HUES64 (cell line): ENCODE results near the gene MCTP2. TPM values are rescaled to one million over a fixed set of nuclear protein-coding genes. Genes with fewer than 3 reads are reported as not detected.

ENCODE experiments used
- H3K27ac ChIP-seq: 2 replicates; pipeline ENCODE4 v1.7.0; 2013; ENCODE audit warnings: low read depth, low read length, inconsistent platforms
- H3K27me3 ChIP-seq: 2 replicates; pipeline ENCODE4 v1.6.1; 2013; ENCODE audit warnings: mild to moderate bottlenecking, low read length; ENCODE audit not compliant: insufficient read depth
- H3K36me3 ChIP-seq: 2 replicates; pipeline ENCODE4 v1.6.1; 2013; ENCODE audit warnings: mild to moderate bottlenecking, low read length; ENCODE audit not compliant: insufficient read depth
- H3K4me1 ChIP-seq: 2 replicates; pipeline ENCODE4 v1.6.1; 2013; ENCODE audit warnings: mild to moderate bottlenecking, low read length, moderate library complexity; ENCODE audit not compliant: insufficient read depth
- H3K4me3 ChIP-seq: 2 replicates; pipeline ENCODE4 v1.5.1; 2013; ENCODE audit warnings: mild to moderate bottlenecking, low read length, moderate library complexity
- H3K9ac ChIP-seq: 2 replicates; pipeline ENCODE4 v1.6.1; 2013; ENCODE audit warnings: mild to moderate bottlenecking, low read depth, low read length
- H3K9me3 ChIP-seq: 2 replicates; pipeline ENCODE4 v1.6.1; 2013; ENCODE audit warnings: low read depth, low read length; ENCODE audit not compliant: insufficient read depth
- WGBS: fragments of 150-250, 120-280 bp; methylation state at CpG from one replicate; pipeline ENCODE4 v1.1.7; 2013; ENCODE audit warnings: missing lambda C conversion rate; 5-methylcytosine and 5-hydroxymethylcytosine counted together
- polyA plus RNA-seq, 2 experiments: library from polyadenylated mRNA; stranded (reverse); fragments of 50-300 nt; gene quantifications; one replicate each; pipeline ENCODE4 v1.2.3, GENCODE V29; 2013

Gene MCTP2, protein sequence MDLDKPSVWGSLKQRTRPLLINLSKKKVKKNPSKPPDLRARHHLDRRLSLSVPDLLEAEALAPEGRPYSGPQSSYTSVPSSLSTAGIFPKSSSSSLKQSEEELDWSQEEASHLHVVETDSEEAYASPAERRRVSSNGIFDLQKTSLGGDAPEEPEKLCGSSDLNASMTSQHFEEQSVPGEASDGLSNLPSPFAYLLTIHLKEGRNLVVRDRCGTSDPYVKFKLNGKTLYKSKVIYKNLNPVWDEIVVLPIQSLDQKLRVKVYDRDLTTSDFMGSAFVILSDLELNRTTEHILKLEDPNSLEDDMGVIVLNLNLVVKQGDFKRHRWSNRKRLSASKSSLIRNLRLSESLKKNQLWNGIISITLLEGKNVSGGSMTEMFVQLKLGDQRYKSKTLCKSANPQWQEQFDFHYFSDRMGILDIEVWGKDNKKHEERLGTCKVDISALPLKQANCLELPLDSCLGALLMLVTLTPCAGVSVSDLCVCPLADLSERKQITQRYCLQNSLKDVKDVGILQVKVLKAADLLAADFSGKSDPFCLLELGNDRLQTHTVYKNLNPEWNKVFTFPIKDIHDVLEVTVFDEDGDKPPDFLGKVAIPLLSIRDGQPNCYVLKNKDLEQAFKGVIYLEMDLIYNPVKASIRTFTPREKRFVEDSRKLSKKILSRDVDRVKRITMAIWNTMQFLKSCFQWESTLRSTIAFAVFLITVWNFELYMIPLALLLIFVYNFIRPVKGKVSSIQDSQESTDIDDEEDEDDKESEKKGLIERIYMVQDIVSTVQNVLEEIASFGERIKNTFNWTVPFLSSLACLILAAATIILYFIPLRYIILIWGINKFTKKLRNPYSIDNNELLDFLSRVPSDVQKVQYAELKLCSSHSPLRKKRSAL
- polyA plus RNA-seq (2013, experiment 1 of 2): 0.75 TPM
- 0.82 TPM for polyA plus RNA-seq (2013, experiment 2 of 2)

- peak within 1 kb of the TSS; percentile 60 for H3K4me3 ChIP-seq
- H3K9me3 ChIP-seq: no peaks in the 10 kb centered on the region
- peak within 1 kb of the TSS; percentile 16 for H3K9ac ChIP-seq
- 1% methylated on average over 66 of the region's 66 CpGs for WGBS
- no peaks in the 10 kb centered on the region for H3K36me3 ChIP-seq
- H3K27ac ChIP-seq: peak within 1 kb of the TSS; percentile 38; the same call in 1 of the 2 replicates
- peaks cover 47% of the 10 kb centered on the region for H3K27me3 ChIP-seq
- 0 out of 2 replicates have a peak, but pooled peaks cover 10% of the 10 kb centered on the region for H3K4me1 ChIP-seq
Observed at GRCh38 chr15:94230883-94231722, at the start of gene MCTP2. Gene MCTP2, plus strand, starts transcription at chr15:94231561. Its CDS starts 66,705 bp downstream, at chr15:94298266.

DNA sequence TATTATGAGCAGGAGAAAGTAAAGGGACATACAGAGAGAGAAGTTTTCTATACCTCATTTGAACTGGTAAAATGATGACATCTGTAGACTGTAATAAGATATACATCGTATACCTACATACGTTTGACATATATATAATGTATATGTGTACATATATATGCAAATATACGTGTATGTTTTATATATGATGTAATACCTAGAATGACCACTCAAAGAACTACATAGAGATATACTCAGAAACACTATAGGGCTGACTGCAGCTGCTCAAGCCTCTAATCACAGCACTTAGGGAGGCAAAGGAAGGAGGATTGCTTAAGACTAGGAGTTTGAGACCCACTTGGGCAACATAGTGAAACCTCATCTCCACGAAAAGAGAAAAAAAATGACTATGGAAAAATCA lies 48.5 kb upstream of the MCTP2 start:
- no peak overlapping the region for H3K9ac ChIP-seq
- H3K4me1 ChIP-seq: no peaks in the 10 kb centered on the region
- H3K27me3 ChIP-seq: no peaks in the 10 kb centered on the region
- no peak overlapping the region for H3K4me3 ChIP-seq
- H3K27ac ChIP-seq: no peak overlapping the region
- no peaks in the 10 kb centered on the region for H3K9me3 ChIP-seq
- no peaks in the 10 kb centered on the region for H3K36me3 ChIP-seq
- 100% methylated on average over 1 of the region's 4 CpGs for WGBS

- Histone ChIP-seq H3K27ac (no peak overlapping the region), H3K9me3 (no peaks in the 10 kb centered on the region), H3K36me3 (no peaks in the 10 kb centered on the region), H3K4me3 (no peak overlapping the region), H3K4me1 (no peaks in the 10 kb centered on the region), H3K27me3 (no peaks in the 10 kb centered on the region), H3K9ac (no peak overlapping the region)
- WGBS: 87% methylated on average over 9 of the region's 9 CpGs
Observed at GRCh38 chr15:94185547-94186236, 45.7 kb upstream of the MCTP2 start.

- no peaks in the 10 kb centered on the region for H3K27me3 ChIP-seq
- H3K4me1 ChIP-seq: no peaks in the 10 kb centered on the region
- no peak overlapping the region for H3K27ac ChIP-seq
- WGBS: 88% methylated on average over 4 of the region's 4 CpGs
- no peak overlapping the region for H3K4me3 ChIP-seq
- no peak overlapping the region for H3K9ac ChIP-seq
- no peaks in the 10 kb centered on the region for H3K36me3 ChIP-seq
- no peaks in the 10 kb centered on the region for H3K9me3 ChIP-seq
Observed at GRCh38 chr15:94186770-94187331, 44.5 kb upstream of the MCTP2 start.

- Histone ChIP-seq H3K9me3 (no peaks in the 10 kb centered on the region), H3K27me3 (no peaks in the 10 kb centered on the region), H3K36me3 (no peaks in the 10 kb centered on the region), H3K9ac (no peak overlapping the region), H3K4me3 (no peak overlapping the region), H3K27ac (no peak overlapping the region), H3K4me1 (no peaks in the 10 kb centered on the region)
- WGBS: 98% methylated on average over 2 of the region's 3 CpGs
Observed at GRCh38 chr15:94193906-94194305, 37.5 kb upstream of the MCTP2 start.

DNA sequence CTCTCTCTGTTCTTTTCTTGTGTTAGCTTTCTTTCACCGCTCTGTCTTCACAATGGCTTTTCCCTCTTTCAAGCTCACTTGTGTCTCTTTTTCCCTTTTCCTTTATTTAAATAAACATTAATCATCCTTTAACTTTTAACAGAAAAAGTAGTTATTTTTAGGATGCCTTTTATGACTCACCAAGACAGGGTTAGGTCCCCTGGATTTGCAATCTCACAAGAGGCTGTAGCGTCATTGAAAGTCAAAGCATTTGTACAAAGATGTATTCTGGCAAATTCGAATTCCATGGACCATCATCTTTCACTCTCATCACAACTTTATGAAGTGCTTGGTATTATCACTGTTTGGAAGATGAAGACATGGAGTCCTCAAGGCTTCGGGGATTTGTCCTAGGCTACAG lies 34.8 kb upstream of the MCTP2 start:
- WGBS: 94% methylated on average over 3 of the region's 4 CpGs
- H3K9ac ChIP-seq: no peak overlapping the region
- no peaks in the 10 kb centered on the region for H3K27me3 ChIP-seq
- no peaks in the 10 kb centered on the region for H3K4me1 ChIP-seq
- no peaks in the 10 kb centered on the region for H3K9me3 ChIP-seq
- H3K4me3 ChIP-seq: no peak overlapping the region
- no peak overlapping the region for H3K27ac ChIP-seq
- H3K36me3 ChIP-seq: no peaks in the 10 kb centered on the region

- Histone ChIP-seq H3K36me3 (no peaks in the 10 kb centered on the region), H3K27ac (no peak overlapping the region), H3K4me3 (no peak overlapping the region), H3K9me3 (no peaks in the 10 kb centered on the region), H3K4me1 (no peaks in the 10 kb centered on the region), H3K27me3 (no peaks in the 10 kb centered on the region), H3K9ac (no peak overlapping the region)
- WGBS: 67% methylated on average over 1 of the region's 2 CpGs
Observed at GRCh38 chr15:94198633-94199032, 32.7 kb upstream of the MCTP2 start.

DNA sequence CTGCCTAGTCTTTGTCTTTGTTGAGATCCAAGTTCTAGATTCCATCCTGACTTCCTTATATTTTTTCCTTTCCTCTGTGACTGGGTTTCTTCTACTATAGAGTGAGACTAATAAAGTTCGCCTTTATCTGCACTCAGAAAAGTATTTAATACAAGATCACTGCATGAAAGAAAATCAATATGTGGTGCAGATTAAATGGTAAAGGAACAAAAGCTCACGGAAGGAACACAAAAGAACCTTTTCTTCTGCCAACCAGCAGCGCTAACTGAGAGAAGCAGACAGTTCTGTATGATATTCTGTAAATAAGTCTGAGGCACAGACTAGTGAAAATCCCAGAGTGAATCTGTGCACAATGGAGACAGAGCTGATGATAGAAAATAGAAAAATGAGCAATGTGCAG lies 31.6 kb upstream of the MCTP2 start:
- H3K4me3 ChIP-seq: no peak overlapping the region
- no peak overlapping the region for H3K9ac ChIP-seq
- WGBS: 98% methylated on average over 2 of the region's 3 CpGs
- no peak overlapping the region for H3K27ac ChIP-seq
- no peaks in the 10 kb centered on the region for H3K4me1 ChIP-seq
- H3K9me3 ChIP-seq: no peaks in the 10 kb centered on the region
- H3K36me3 ChIP-seq: no peaks in the 10 kb centered on the region
- H3K27me3 ChIP-seq: no peaks in the 10 kb centered on the region

GRCh38 chr15:94203306-94203705 lies 28.1 kb upstream of the MCTP2 start:
- 76% methylated on average over 3 of the region's 3 CpGs for WGBS
- no peak overlapping the region for H3K4me3 ChIP-seq
- H3K36me3 ChIP-seq: no peaks in the 10 kb centered on the region
- no peaks in the 10 kb centered on the region for H3K27me3 ChIP-seq
- H3K4me1 ChIP-seq: no peaks in the 10 kb centered on the region
- H3K9me3 ChIP-seq: no peaks in the 10 kb centered on the region
- H3K27ac ChIP-seq: no peak overlapping the region
- H3K9ac ChIP-seq: no peak overlapping the region

- no peaks in the 10 kb centered on the region for H3K4me1 ChIP-seq
- 78% methylated on average over 7 of the region's 7 CpGs for WGBS
- H3K4me3 ChIP-seq: no peak overlapping the region
- H3K27me3 ChIP-seq: no peaks in the 10 kb centered on the region
- no peaks in the 10 kb centered on the region for H3K36me3 ChIP-seq
- H3K27ac ChIP-seq: no peak overlapping the region
- H3K9me3 ChIP-seq: no peaks in the 10 kb centered on the region
- H3K9ac ChIP-seq: no peak overlapping the region
Observed at GRCh38 chr15:94205366-94205765, 26.0 kb upstream of the MCTP2 start.
